HepG2 (cell line): ENCODE results near the gene SEZ6L. TPM values are rescaled to one million over a fixed set of nuclear protein-coding genes. Genes with fewer than 3 reads are reported as not detected.

Experiments used
- ATAC-seq: fragments of 200-7000 bp; cut with Tn5 transposase; 3 replicates; pipeline ENCODE4 v1.9.1; 2020; ENCODE audit warnings: mild to moderate bottlenecking, moderate library complexity
- BruUV-seq: library from RNA; stranded (reverse); fragments of 400-500 nt; replicated peaks from 2 replicates; lab custom pipeline; 2021; lab: Mats Ljungman, UMichigan
- CTCF ChIA-PET: fragments of 300-600 bp; formaldehyde crosslinking; extraction: SDS; loops from one replicate; lab custom pipeline; 2021; ENCODE audit warnings: low total read pairs, inconsistent platforms, low intra/inter-chr PET ratio; lab: Yijun Ruan, JAX
- POLR2A ChIA-PET: fragments of 350-600 bp; sonication (Branson Sonifier 250); formaldehyde crosslinking; loops from one replicate; lab custom pipeline; 2020; ENCODE audit warnings: antibody characterized with exemption, inconsistent platforms; lab: Yijun Ruan, JAX
- DNase-seq: peaks from one replicate; pipeline ENCODE4 v3.0.0-alpha.2; 2015; ENCODE audit warnings: low spot score
- FAIRE-seq: peaks from 3 replicates; lab custom pipeline; 2011; peaks lifted over from hg19 to GRCh38; lab: Jason Lieb, UNC
- H2AFZ ChIP-seq: one replicate; pipeline ENCODE4 v1.6.1; 2011; ENCODE audit warnings: low read length, inconsistent platforms
- H3K27ac ChIP-seq: fragments of 300-600 bp; 3 replicates; pipeline ENCODE4 v1.8.0; 2011; ENCODE audit warnings: mixed run types, mild to moderate bottlenecking, mixed read lengths, low read length, inconsistent platforms; ENCODE audit not compliant: insufficient read depth; ENCODE audit errors: extremely low read length
- H3K27me3 ChIP-seq, 2 experiments: fragments of 200-600 bp in 1 of 2; 2 replicates in 1 of 2; 3 replicates in 1 of 2; pipeline versions ENCODE4 v1.6.0 to v1.8.0; 2011; ENCODE audit warnings: low read length in 2 of 2, mild to moderate bottlenecking in 2 of 2, moderate library complexity in 2 of 2, inconsistent platforms in 1 of 2; ENCODE audit not compliant: insufficient read depth in 2 of 2, control insufficient read depth in 1 of 2
- H3K36me3 ChIP-seq, 2 experiments: fragments of 200-600 bp in 1 of 2; replicated peaks in 1 of 2; 2 replicates in 1 of 2; 3 replicates in 1 of 2; pipeline versions ENCODE4 v1.5.1 to v1.8.0; 2011; ENCODE audit warnings: low read length in 2 of 2, inconsistent platforms in 1 of 2; ENCODE audit not compliant: insufficient read depth in 2 of 2, control insufficient read depth in 1 of 2
- H3K4me1 ChIP-seq: 2 replicates; pipeline ENCODE4 v1.5.1; 2012; ENCODE audit warnings: low read length, inconsistent platforms; ENCODE audit not compliant: insufficient read depth
- H3K4me2 ChIP-seq: 2 replicates; pipeline ENCODE4 v1.6.0; 2011; ENCODE audit warnings: low read depth, low read length, inconsistent platforms
- H3K4me3 ChIP-seq, 3 experiments: fragments of 200-600 bp in 1 of 3; sonication (generic), shearing (Covaris generic) in 1 of 3; replicated peaks in 1 of 3; 2 replicates each; pipeline ENCODE4 v1.5.1; 2011 to 2016; ENCODE audit warnings: low read length in 3 of 3, inconsistent platforms in 2 of 3, low read depth in 2 of 3, mild to moderate bottlenecking in 2 of 3, control low read depth in 1 of 3, mixed read lengths in 1 of 3; ENCODE audit not compliant: insufficient read depth in 1 of 3
- H3K79me2 ChIP-seq: one replicate; pipeline ENCODE4 v1.6.1; 2011; ENCODE audit warnings: low read length, inconsistent platforms; ENCODE audit not compliant: insufficient read depth
- H3K9ac ChIP-seq: 2 replicates; pipeline ENCODE4 v1.6.0; 2011; ENCODE audit warnings: mild to moderate bottlenecking, low read depth, low read length, inconsistent platforms; ENCODE audit not compliant: insufficient read depth
- H3K9me3 ChIP-seq: 2 replicates; pipeline ENCODE4 v1.5.1; 2012; ENCODE audit warnings: mild to moderate bottlenecking, low read length
- H4K20me1 ChIP-seq: 2 replicates; pipeline ENCODE4 v1.6.0; 2011; ENCODE audit warnings: inconsistent platforms, mild to moderate bottlenecking, low read length, moderate library complexity; ENCODE audit not compliant: insufficient read depth
- ASH2L ChIP-seq: fragments of 300-600, 200-600 bp; sonication (generic); IDR thresholded peaks from 2 replicates; pipeline ENCODE4 v1.7.0; 2017; ENCODE audit warnings: low read depth, mild to moderate bottlenecking, moderate library complexity, mixed read lengths, low read length; ENCODE audit not compliant: insufficient read length
- BCL6 ChIP-seq: IDR thresholded peaks from 2 replicates; pipeline ENCODE4 v1.6.1; 2016; ENCODE audit warnings: missing genetic modification reagents, missing compliant biosample characterization
- EZH2 ChIP-seq: conservative IDR thresholded peaks from 2 replicates; pipeline ENCODE4 v1.6.1; 2012; ENCODE audit warnings: mild to moderate bottlenecking, low read depth, low read length, moderate library complexity
- NR2C2 ChIP-seq: sonication (generic); formaldehyde crosslinking; IDR thresholded peaks from 2 replicates; pipeline ENCODE4 v1.4.0; 2020; ENCODE audit warnings: missing genetic modification reagents, mild to moderate bottlenecking, moderate library complexity, borderline replicate concordance
- RFX5 ChIP-seq: IDR thresholded peaks from 2 replicates; pipeline ENCODE4 v1.6.1; 2011; ENCODE audit warnings: low read depth, low read length, improper control_type of control experiment
- SRSF1 ChIP-seq: fragments of 200-400 bp; formaldehyde crosslinking; optimal IDR thresholded peaks from 2 replicates; pipeline ENCODE3; 2017; ENCODE audit warnings: mild to moderate bottlenecking, low read depth, low read length, moderate library complexity
- ZBTB21 ChIP-seq: sonication (generic); formaldehyde crosslinking; IDR thresholded peaks from 2 replicates; pipeline ENCODE4 v1.4.0; 2020; ENCODE audit warnings: missing genetic modification reagents
- ZHX1 ChIP-seq: sonication (generic); formaldehyde crosslinking; IDR thresholded peaks from 2 replicates; pipeline ENCODE4 v1.8.1; 2022; ENCODE audit warnings: low read depth, mild to moderate bottlenecking, missing genetic modification reagents
- ZNF160 ChIP-seq: sonication (generic); formaldehyde crosslinking; IDR thresholded peaks from 2 replicates; pipeline ENCODE4 v1.8.0; 2022; ENCODE audit warnings: mild to moderate bottlenecking, inconsistent platforms, missing genetic modification reagents
- ZNF318 ChIP-seq: sonication (generic); formaldehyde crosslinking; IDR thresholded peaks from 2 replicates; pipeline ENCODE4 v1.4.0; 2020; ENCODE audit warnings: mild to moderate bottlenecking, missing genetic modification reagents
- ZNF337 ChIP-seq: sonication (generic); formaldehyde crosslinking; IDR thresholded peaks from 2 replicates; pipeline ENCODE4 v1.5.1; 2020; ENCODE audit warnings: missing genetic modification reagents, low read depth, mild to moderate bottlenecking, borderline replicate concordance
- ZNF44 ChIP-seq: sonication (generic); formaldehyde crosslinking; IDR thresholded peaks from 2 replicates; pipeline ENCODE4 v1.5.1; 2020; ENCODE audit warnings: mild to moderate bottlenecking, missing genetic modification reagents
- ZNF792 ChIP-seq: IDR thresholded peaks from 2 replicates; pipeline ENCODE4 v1.6.1; 2016
- ZNF891 ChIP-seq: sonication (generic); formaldehyde crosslinking; IDR thresholded peaks from 2 replicates; pipeline ENCODE4 v1.5.0; 2020; ENCODE audit warnings: mild to moderate bottlenecking, missing genetic modification reagents
- WGBS: methylation state at CpG from one replicate; pipeline ENCODE4 v1.1.6; 2017; ENCODE audit warnings: low lambda C conversion rate; 5-methylcytosine and 5-hydroxymethylcytosine counted together
- in situ Hi-C: cut with HindIII; loops from 2 replicates; pipeline ENCODE4 v1.10.0; 2017; ENCODE audit warnings: low pct_unique_long_range_greater_than_20kb; ENCODE audit not compliant: extremely low pct_ligation_motif_present
- intact Hi-C: fragments of 100-400 bp; cut with micrococcal nuclease; formaldehyde crosslinking; loops from one replicate; pipeline ENCODE4 v1.10.0; 2022; ENCODE audit not compliant: unreplicated experiment
- polyA plus RNA-seq, 8 experiments: library from polyadenylated mRNA; depleted of rRNA in 3 of 8; stranded (reverse) in 7 of 8; unstranded in 1 of 8; fragments of >200 nt; fragmentation: Illumina TruSeq in 4 of 8; extraction: Trizol in 4 of 8; gene quantifications; 2 replicates each; pipeline versions ENCODE4 v1.2.1 to v1.2.3, GENCODE V29; 2011 to 2016; ENCODE audit warnings: low read depth in 4 of 8, missing spikeins in 1 of 8, mixed read lengths in 1 of 8; ENCODE audit not compliant: insufficient read depth in 1 of 8
- total RNA-seq, 5 experiments: library from RNA; depleted of rRNA; stranded (reverse); fragments of >200 nt; fragmentation: Illumina TruSeq; extraction: Trizol; gene quantifications; 2 replicates each; pipeline ENCODE4 v1.2.3, GENCODE V29; 2016; ENCODE audit warnings: low read depth in 1 of 5

The SEZ6L gene
- total and polyA plus RNA-seq, 2 of the 13 experiments (the other 11 are each of a cell fraction or from before 2014, with no cell fraction given): not detected

DNA sequence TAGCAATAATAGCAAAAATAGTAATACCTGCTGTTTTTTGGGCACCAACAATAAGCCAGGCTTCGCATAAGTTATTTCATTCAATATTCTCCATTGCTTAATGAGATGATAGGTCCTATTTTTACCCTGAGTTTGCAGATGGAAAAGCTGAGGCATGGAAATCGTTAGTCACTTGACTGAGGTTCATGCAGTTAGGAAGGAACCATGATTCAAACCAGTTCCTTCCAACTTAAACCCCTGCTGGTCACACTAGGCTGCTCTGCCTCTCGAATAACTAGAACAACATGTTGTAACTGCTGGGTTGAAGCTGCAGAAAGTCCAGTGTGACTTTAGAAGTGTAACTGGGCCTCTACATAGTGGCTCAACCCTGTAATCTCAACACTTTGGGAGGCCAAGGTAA, 69.3 kb downstream of the SEZ6L start (continued):
- TF ChIP-seq ZHX1 (no peak), ZNF891 (no peak), ASH2L (no peak), ZBTB21 (CRISPR knock-in tag) (no peak), RFX5 (no peak), SRSF1 (no peak), BCL6 (CRISPR knock-in tag) (no peak), ZNF792 (no peak), ZNF337 (no peak)

DNA sequence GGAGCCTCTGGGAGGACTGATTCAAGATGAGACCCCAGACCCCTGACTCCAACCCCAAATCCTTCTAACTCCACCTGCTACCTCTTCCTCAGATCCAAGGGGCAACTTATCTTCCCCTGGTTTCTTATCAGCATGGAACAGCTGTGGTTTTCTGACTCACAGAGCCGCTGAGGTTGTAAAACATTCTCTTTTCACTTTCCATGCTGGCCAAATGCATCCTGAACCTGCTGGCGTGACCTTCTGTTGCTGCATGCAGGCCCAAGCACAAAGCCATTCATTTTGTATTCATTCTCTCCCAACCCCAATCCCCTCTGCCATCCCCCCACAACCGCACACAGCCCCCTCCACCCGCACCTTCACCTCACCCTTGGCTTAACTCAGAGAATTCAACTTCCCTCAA, 70.3 kb downstream of the SEZ6L start:
- ATAC-seq: no peak
- POLR2A ChIA-PET: no interaction called here
- TF ChIP-seq ZNF318 (CRISPR knock-in tag) (no peak), ZNF160 (no peak), ZNF44 (CRISPR knock-in tag) (no peak), NR2C2 (CRISPR knock-in tag) (no peak), EZH2 (no peak)

More for the DNA sequence above, 70.3 kb downstream of the SEZ6L start:
- no peaks in the 10 kb centered on the region for H3K36me3 ChIP-seq
- in situ Hi-C loops: no loop called here
- CTCF ChIA-PET: no interaction called here
- no peaks in the 10 kb centered on the region for H3K4me1 ChIP-seq
- no TSS peak for BruUV-seq
- no peak overlapping the region for H3K4me3 ChIP-seq
- H4K20me1 ChIP-seq: no peaks in the 10 kb centered on the region
- FAIRE-seq: no peak
- H3K4me2 ChIP-seq: no peak overlapping the region
- H3K9ac ChIP-seq: no peak overlapping the region
- H3K27ac ChIP-seq: no peak overlapping the region
- peaks cover 1 to 2% of the 10 kb centered on the region in 2 experiments; a peak in 1 of 5 replicates for H3K27me3 ChIP-seq
- no peak overlapping the region for H2AFZ ChIP-seq
- WGBS: 4% methylated on average over 4 of the region's 4 CpGs
- no peak for DNase-seq
- H3K9me3 ChIP-seq: no peaks in the 10 kb centered on the region
- H3K79me2 ChIP-seq: no peaks in the 10 kb centered on the region
- intact Hi-C loops: no loop called here
